ENCODE data around the gene STK4.

- TF ChIP-seq POLR2A (IDR thresholded peaks at IDR 0.05) (no peak), CTCF (IDR thresholded peaks at IDR 0.05) (no peak)
These were observed 11.0 kb upstream of the STK4 start for GRCh38 chr20:44955270-44955669.

Data from ovary (tissue), 3 donors.